ENCODE results near the gene CBX2. TPM values are rescaled to one million over a fixed set of nuclear protein-coding genes. Genes with fewer than 3 reads are reported as not detected.

The CBX2 gene
- total RNA-seq, 1 donor from 2014 or later: 11.9 TPM

- Histone ChIP-seq H3K27me3 (ENCODE audit: control insufficient read depth, insufficient read depth, low read length) (peaks cover 100% of the 10 kb centered on the region), H3K36me3 (ENCODE audit: control insufficient read depth, insufficient read depth, low read length) (no peaks in the 10 kb centered on the region), H3K4me3 (ENCODE audit: low read depth, low read length) (no peak overlapping the region)
- DNase-seq (ENCODE audit: low read depth): no peak
- TF ChIP-seq CTCF (IDR thresholded peaks at IDR 0.05; ENCODE audit: insufficient read depth, low read length, poor library complexity, severe bottlenecking): no peak
Observed at GRCh38 chr17:79802736-79803420, 24.9 kb downstream of the CBX2 start.

- no peak for TF ChIP-seq CTCF (IDR thresholded peaks at IDR 0.05; ENCODE audit: insufficient read depth, low read length, poor library complexity, severe bottlenecking)
- DNase-seq (ENCODE audit: low read depth): no peak
- H3K36me3 ChIP-seq (ENCODE audit: control insufficient read depth, insufficient read depth, low read length): no peaks in the 10 kb centered on the region
- no peak overlapping the region for H3K4me3 ChIP-seq (ENCODE audit: low read depth, low read length)
- H3K27me3 ChIP-seq (ENCODE audit: control insufficient read depth, insufficient read depth, low read length): peaks cover 100% of the 10 kb centered on the region
Observed at GRCh38 chr17:79803421-79803996, 25.6 kb downstream of the CBX2 start.

GRCh38 chr17:79803997-79804855, 26.3 kb downstream of the CBX2 start:
- DNase-seq (ENCODE audit: low read depth): no peak
- H3K36me3 ChIP-seq (ENCODE audit: control insufficient read depth, insufficient read depth, low read length): no peaks in the 10 kb centered on the region
- TF ChIP-seq CTCF (IDR thresholded peaks at IDR 0.05; ENCODE audit: insufficient read depth, low read length, poor library complexity, severe bottlenecking): no peak
- peaks cover 100% of the 10 kb centered on the region for H3K27me3 ChIP-seq (ENCODE audit: control insufficient read depth, insufficient read depth, low read length)
- H3K4me3 ChIP-seq (ENCODE audit: low read depth, low read length): no peak overlapping the region

GRCh38 chr17:79804856-79805696, 27.1 kb downstream of the CBX2 start:
- Histone ChIP-seq H3K4me3 (ENCODE audit: low read depth, low read length) (no peak overlapping the region), H3K27me3 (ENCODE audit: control insufficient read depth, insufficient read depth, low read length) (peaks cover 98% of the 10 kb centered on the region), H3K36me3 (ENCODE audit: control insufficient read depth, insufficient read depth, low read length) (no peaks in the 10 kb centered on the region)
- DNase-seq (ENCODE audit: low read depth): no peak
- no peak for TF ChIP-seq CTCF (IDR thresholded peaks at IDR 0.05; ENCODE audit: insufficient read depth, low read length, poor library complexity, severe bottlenecking)

- TF ChIP-seq CTCF (IDR thresholded peaks at IDR 0.05; ENCODE audit: insufficient read depth, low read length, poor library complexity, severe bottlenecking): no peak
- Histone ChIP-seq H3K4me3 (ENCODE audit: low read depth, low read length) (no peak overlapping the region), H3K36me3 (ENCODE audit: control insufficient read depth, insufficient read depth, low read length) (no peaks in the 10 kb centered on the region), H3K27me3 (ENCODE audit: control insufficient read depth, insufficient read depth, low read length) (peaks cover 96% of the 10 kb centered on the region)
- no peak for DNase-seq (ENCODE audit: low read depth)
Observed at GRCh38 chr17:79806446-79806760, 28.5 kb downstream of the CBX2 start.
